Activated CD4-positive, alpha-beta T cell treated with anti-CD3 and anti-CD28 coated beads, Interleukin-2, amount 10 ng/mL, durations not matched to agents 7 days and 5 days (primary cell): Measurements from ENCODE around the gene EML3. TPM values are rescaled to one million over a fixed set of nuclear protein-coding genes. Genes with fewer than 3 reads are reported as not detected.
A peak's percentile ranks its signal among the peaks of the same experiment; 100 is the strongest.
"Not testable (repeated sequence)": the region's sequence is repeated elsewhere in the genome, so short reads cannot be mapped to it uniquely, and the experiment has no call there.

Experiments
- CTCF ChIA-PET: fragments of 350-600 bp; sonication (Branson Sonifier 250); formaldehyde crosslinking; loops from one replicate; lab custom pipeline; 2021; ENCODE audit warnings: antibody characterized with exemption; lab: Charles Lee
- POLR2A ChIA-PET: fragments of 350-600 bp; sonication (Branson Sonifier 250); formaldehyde crosslinking; loops from one replicate; lab custom pipeline; 2021; ENCODE audit warnings: antibody characterized with exemption; lab: Charles Lee
- DNase-seq: peaks from one replicate; pipeline ENCODE4 v3.0.0-alpha.2; 2020
- H3K27ac Mint-ChIP-seq: one replicate; pipeline ENCODE4 v1.8.0; 2021; ENCODE audit warnings: mild to moderate bottlenecking, moderate library complexity, mixed read lengths
- H3K27me3 Mint-ChIP-seq: one replicate; pipeline ENCODE4 v1.8.0; 2021; ENCODE audit warnings: mixed read lengths
- H3K36me3 Mint-ChIP-seq: one replicate; pipeline ENCODE4 v1.8.0; 2021; ENCODE audit warnings: low read depth, mixed read lengths
- H3K4me1 Mint-ChIP-seq: one replicate; pipeline ENCODE4 v1.8.0; 2021; ENCODE audit warnings: mixed read lengths
- H3K4me3 Mint-ChIP-seq: one replicate; pipeline ENCODE4 v1.8.0; 2021; ENCODE audit warnings: mild to moderate bottlenecking, moderate library complexity, mixed read lengths
- H3K9me3 Mint-ChIP-seq: one replicate; pipeline ENCODE4 v1.8.0; 2021; ENCODE audit warnings: mixed read lengths
- total RNA-seq, 2 experiments: library from RNA; stranded (reverse); gene quantifications; one replicate each; pipeline ENCODE4 v1.2.3, GENCODE V29; 2021

Gene EML3, protein sequence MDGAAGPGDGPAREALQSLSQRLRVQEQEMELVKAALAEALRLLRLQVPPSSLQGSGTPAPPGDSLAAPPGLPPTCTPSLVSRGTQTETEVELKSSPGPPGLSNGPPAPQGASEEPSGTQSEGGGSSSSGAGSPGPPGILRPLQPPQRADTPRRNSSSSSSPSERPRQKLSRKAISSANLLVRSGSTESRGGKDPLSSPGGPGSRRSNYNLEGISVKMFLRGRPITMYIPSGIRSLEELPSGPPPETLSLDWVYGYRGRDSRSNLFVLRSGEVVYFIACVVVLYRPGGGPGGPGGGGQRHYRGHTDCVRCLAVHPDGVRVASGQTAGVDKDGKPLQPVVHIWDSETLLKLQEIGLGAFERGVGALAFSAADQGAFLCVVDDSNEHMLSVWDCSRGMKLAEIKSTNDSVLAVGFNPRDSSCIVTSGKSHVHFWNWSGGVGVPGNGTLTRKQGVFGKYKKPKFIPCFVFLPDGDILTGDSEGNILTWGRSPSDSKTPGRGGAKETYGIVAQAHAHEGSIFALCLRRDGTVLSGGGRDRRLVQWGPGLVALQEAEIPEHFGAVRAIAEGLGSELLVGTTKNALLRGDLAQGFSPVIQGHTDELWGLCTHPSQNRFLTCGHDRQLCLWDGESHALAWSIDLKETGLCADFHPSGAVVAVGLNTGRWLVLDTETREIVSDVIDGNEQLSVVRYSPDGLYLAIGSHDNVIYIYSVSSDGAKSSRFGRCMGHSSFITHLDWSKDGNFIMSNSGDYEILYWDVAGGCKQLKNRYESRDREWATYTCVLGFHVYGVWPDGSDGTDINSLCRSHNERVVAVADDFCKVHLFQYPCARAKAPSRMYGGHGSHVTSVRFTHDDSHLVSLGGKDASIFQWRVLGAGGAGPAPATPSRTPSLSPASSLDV
- total RNA-seq: 100 to 1,000 TPM; 137 to 144 TPM

DNA sequence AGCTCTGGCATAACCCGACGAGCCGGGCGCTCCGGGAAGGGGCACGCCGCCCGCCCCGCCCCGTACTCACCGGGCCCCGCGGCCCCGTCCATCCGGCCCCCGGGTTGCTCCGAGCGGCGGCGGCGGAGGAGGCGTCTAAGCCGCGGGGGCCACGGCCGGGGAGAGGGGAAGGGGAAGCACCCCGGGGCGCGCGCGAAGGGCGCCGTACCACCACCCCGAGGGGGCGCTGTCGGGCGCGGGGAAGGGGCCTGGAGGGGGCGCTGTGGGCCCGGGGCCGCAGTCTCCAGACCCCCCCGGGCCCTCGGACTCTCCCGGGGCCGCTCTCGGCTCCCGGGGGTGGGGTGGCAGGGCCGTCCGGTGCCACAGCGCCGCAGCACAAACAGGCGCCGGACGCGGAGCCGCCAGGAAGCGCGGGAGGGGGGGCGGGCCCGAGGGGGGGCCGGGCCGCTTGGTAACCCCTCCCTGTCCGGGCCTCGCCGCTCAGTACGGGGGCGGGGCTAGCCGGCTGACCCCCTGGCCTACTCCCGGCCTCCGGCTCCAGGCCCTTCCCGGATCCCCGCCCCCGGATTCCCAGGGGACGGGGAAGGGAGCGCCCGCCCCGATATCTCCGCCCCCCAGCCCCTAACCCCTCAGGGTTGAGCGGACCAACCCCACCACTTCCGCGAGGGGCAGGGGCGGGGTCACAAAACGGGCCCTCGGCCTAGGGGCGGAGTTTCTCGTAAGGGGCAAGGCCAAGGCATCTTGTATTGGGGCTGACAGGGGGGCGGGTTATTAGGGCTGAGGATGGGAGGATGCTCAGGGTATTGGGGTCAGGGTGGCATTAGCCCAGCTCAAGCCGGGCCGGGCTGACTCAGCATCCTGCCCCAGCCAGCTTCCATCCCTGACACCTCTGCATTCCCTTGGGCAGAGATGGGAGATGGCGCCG lies at the start of gene EML3, which contains the start of gene ROM1:
Gene EML3 (minus strand): TSS at position 410 of the 925 bp plus-strand sequence. CDS start 318 bp downstream, at position 92.
Gene ROM1 (plus strand): TSS at position 892 of the 925 bp plus-strand sequence. CDS start 25 bp downstream, at position 917.
- Mint-ChIP-seq H3K4me3 (peak within 1 kb of the TSS; percentile 96), H3K9me3 (no peaks in the 10 kb centered on the region), H3K36me3 (peaks cover 45% of the 10 kb centered on the region), H3K4me1 (peaks cover 54% of the 10 kb centered on the region), H3K27ac (peak within 1 kb of the TSS; percentile 94), H3K27me3 (no peaks in the 10 kb centered on the region)
- peak; percentile 90 for DNase-seq
- ChIA-PET CTCF (interaction anchor here (0.9 to 4.5 kb wide), 21 partner anchors 9 to 269 kb away, joined by 3 to 40 read pairs (median 4); partner anchors contain the start of genes B3GAT3, BSCL2, C11orf98 and CSKMT), POLR2A (interaction anchor here (0.7 kb wide), 1 partner anchor 60 kb away, joined by 3 read pairs; no protein-coding TSS in a partner anchor)

DNA sequence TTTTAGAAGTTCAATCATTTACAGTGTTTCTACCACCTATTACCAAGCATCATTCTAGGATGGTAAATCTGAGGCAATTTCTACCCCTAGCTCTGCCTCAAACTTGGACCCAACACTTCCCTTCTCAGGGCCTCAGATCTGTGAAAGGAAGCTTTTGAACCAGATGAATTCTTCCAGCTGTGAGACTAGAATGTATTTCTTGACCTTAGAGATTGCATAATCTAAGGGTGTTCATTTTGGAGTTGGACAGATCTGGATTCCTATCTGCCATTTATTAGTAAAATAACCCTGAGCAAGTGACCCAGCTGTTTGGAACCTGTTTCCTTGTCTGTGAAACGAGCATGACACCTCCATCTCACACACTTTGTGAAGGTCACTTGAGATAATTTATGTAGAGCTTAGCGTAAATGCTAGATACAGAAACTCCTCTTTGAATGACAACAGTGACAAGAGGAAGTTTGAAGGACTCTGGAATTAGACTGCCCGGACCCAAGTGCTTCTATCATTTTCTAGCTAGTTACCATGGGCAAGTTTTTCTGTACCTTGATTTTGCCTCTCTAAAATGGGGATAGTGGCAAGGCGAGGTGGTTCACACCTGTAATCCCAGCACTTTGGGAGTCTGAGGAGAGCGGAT lies 44.3 kb upstream of the EML3 start:
- CTCF ChIA-PET: interaction anchor here (0.5 to 1.6 kb wide), 7 partner anchors 8 to 205 kb away, joined by 3 to 7 read pairs (median 4); partner anchors contain the start of genes C11orf98 and CSKMT
- no peak overlapping the region for H3K4me3 Mint-ChIP-seq
- no peaks in the 10 kb centered on the region for H3K9me3 Mint-ChIP-seq
- peaks cover 6% of the 10 kb centered on the region for H3K36me3 Mint-ChIP-seq
- H3K27me3 Mint-ChIP-seq: no peaks in the 10 kb centered on the region
- POLR2A ChIA-PET: interaction anchor here (1.3 kb wide), 1 partner anchor 8 kb away, joined by 7 read pairs; the partner anchor contains the start of genes C11orf98 and CSKMT
- peaks cover 17% of the 10 kb centered on the region for H3K4me1 Mint-ChIP-seq
- H3K27ac Mint-ChIP-seq: no peak overlapping the region
- no peak for DNase-seq

DNA sequence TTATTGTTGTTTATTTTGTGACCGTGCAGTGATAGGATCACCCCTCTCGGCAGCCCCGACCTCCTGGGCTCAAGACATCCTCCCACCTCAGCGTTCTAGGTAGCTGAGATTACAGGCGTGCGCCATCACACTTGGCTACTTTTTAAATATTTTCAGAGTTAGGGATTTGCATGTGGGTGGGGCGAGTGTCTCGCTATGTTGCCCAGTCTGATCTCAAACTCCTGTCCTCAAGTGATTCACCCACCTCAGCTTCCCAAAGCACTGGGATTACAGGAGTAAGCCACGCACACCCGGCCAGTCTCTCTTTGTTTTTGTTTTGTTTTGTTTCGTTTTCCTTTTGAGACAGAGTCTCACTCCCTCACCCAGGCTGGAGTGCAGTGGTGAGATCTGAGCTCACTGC lies 41.7 kb upstream of the EML3 start:
- H3K27ac Mint-ChIP-seq: peak overlapping the region; percentile 77
- peaks cover 27% of the 10 kb centered on the region for H3K4me1 Mint-ChIP-seq
- H3K27me3 Mint-ChIP-seq: no peaks in the 10 kb centered on the region
- H3K9me3 Mint-ChIP-seq: no peaks in the 10 kb centered on the region
- CTCF ChIA-PET: interaction anchor here (1.1 to 2.5 kb wide), 8 partner anchors 10 to 132 kb away, joined by 3 to 10 read pairs (median 5); partner anchors contain the start of genes C11orf98, CSKMT and TUT1
- peaks cover 7% of the 10 kb centered on the region for H3K36me3 Mint-ChIP-seq
- no peak for DNase-seq
- POLR2A ChIA-PET: interaction anchor here (2.4 kb wide), 1 partner anchor 11 kb away, joined by 14 read pairs; the partner anchor contains the start of genes C11orf98 and CSKMT
- H3K4me3 Mint-ChIP-seq: peak overlapping the region; percentile 91

DNA sequence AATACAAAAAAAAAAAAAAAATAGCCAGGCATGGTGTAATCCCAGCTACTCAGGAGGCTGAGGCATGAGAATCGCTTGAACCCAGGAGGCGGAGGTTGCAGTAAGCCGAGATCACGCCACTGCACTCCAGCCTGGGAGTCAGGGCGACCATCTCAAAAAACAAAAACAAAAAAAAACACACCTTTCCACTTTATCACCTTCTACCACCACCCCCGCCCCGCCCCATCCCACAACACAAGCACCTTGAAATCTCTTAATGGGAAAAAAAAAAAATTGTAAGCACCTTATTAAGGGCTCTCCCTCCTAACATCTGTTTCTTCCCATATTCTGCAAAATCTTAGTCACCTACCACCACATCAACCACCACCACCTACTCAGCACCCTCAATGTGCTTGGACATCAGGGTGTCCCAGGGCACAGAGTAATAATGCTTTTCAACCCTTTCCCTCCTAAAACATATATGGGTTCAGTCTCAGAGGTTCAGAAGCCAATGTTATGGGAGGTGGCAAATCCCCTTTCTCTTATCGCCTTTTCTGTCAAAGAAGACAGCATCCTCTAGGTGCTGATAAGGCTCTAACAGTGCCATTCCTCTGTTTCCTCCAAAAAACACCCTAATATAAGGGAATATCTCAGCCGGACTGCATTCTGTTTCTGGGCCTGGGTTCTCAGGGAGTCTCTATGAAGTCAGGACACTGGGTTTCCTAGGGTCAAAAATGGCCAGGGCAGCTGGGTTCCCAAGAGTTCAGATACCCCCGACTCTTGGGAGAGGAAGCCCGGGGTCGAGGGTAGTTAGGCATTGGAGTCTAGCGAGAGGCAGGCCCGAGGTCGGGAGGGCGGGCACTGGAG lies 39.8 kb upstream of the EML3 start:
- Mint-ChIP-seq H3K9me3 (no peaks in the 10 kb centered on the region), H3K36me3 (peaks cover 11% of the 10 kb centered on the region), H3K4me1 (peaks cover 27% of the 10 kb centered on the region), H3K4me3 (peak overlapping the region; percentile 91), H3K27me3 (no peaks in the 10 kb centered on the region), H3K27ac (peak overlapping the region; percentile 91)
- no peak for DNase-seq
- ChIA-PET CTCF (interaction anchor here (1.0 to 1.1 kb wide), 5 partner anchors 12 to 119 kb away, joined by 3 to 4 read pairs (median 3); partner anchors contain the start of genes C11orf98, CSKMT and TAF6L), POLR2A (interaction anchor here (0.6 to 1.0 kb wide), 4 partner anchors 12 to 1545 kb away, joined by 3 to 13 read pairs (median 3); partner anchors contain the start of genes C11orf98 and CSKMT)

DNA sequence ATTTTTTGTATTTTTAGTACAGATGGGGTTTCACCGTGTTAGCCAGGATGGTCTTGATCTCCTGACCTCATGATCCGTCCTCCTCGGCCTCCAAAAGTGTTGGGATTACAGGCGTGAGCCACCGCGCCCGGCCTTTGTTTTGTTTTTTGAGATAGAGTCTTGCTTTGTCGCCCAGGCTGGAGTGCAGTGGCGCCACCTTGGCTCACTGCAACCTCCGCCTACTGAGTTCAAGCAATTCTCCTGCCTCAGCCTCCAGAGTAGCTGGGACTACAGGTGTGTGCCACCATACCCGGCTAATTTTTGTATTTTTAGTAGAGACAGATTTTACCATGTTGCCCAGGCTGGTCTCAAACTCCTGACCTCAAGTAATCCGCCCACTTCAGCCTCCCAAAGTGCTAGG lies 37.7 kb upstream of the EML3 start:
- Mint-ChIP-seq H3K27ac (peak overlapping the region; percentile 66), H3K4me1 (peaks cover 38% of the 10 kb centered on the region), H3K36me3 (peaks cover 15% of the 10 kb centered on the region)
- H3K4me3 Mint-ChIP-seq, DNase-seq, H3K9me3 Mint-ChIP-seq, H3K27me3 Mint-ChIP-seq: not testable (repeated sequence)
- ChIA-PET POLR2A (interaction anchor here (0.6 kb wide), 1 partner anchor 69 kb away, joined by 3 read pairs; no protein-coding TSS in a partner anchor), CTCF (interaction anchor here (0.6 to 1.3 kb wide), 5 partner anchors 12 to 107 kb away, joined by 3 to 5 read pairs (median 3); partner anchors contain the start of genes LBHD1 and ROM1)

DNA sequence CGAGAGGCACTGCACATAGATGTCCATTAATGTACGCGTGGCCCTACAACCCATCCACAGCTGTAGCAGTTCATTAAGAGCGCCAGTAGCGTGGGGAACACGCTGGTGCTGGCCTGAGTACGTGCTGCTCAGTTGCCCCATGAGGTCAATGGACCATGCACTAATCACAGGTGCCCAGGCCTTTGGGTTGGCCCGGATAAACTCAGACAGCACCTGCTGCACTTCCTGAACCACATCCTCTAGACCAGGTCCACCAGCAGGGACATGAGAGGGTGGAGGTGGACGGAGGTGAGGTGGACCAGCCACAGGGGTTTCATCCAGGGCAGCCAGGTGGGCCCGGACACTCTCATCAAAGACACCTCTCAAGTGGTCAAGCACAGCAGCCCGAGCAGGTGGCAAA lies 36.9 kb upstream of the EML3 start:
- Mint-ChIP-seq H3K9me3 (no peaks in the 10 kb centered on the region), H3K4me1 (peaks cover 44% of the 10 kb centered on the region), H3K4me3 (no peak overlapping the region), H3K27me3 (no peaks in the 10 kb centered on the region), H3K36me3 (peaks cover 19% of the 10 kb centered on the region), H3K27ac (no peak overlapping the region)
- ChIA-PET CTCF (interaction anchor here (1.0 to 1.3 kb wide), 5 partner anchors 9 to 106 kb away, joined by 3 to 5 read pairs (median 3); partner anchors contain the start of genes ROM1 and UQCC3), POLR2A (interaction anchor here (0.6 to 0.7 kb wide), 3 partner anchors 23 to 68 kb away, joined by 3 to 5 read pairs (median 4); no protein-coding TSS in a partner anchor)
- DNase-seq: no peak

DNA sequence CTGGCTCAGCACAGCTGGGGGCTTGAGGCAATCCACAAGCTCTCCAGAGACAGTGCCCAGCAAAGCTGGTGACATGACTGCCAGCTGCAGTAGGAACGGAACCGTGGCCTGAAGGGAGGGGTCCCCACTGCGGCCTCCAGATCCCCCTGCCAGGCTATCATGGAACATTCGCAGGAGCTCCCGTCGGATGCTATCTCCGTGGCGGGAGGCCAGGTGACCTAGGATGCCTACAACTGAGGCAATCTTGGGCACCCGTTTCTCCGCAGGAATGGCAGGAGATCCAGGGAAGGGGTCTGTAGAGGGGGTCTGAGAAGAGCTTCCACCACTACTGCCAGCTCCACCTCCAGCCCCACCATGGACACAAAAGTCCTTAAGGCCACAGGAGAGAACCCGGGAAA lies 36.4 kb upstream of the EML3 start:
- Mint-ChIP-seq H3K36me3 (peaks cover 24% of the 10 kb centered on the region), H3K27me3 (no peaks in the 10 kb centered on the region), H3K9me3 (no peaks in the 10 kb centered on the region), H3K27ac (no peak overlapping the region), H3K4me1 (peaks cover 43% of the 10 kb centered on the region), H3K4me3 (no peak overlapping the region)
- ChIA-PET POLR2A (no interaction called here), CTCF (interaction anchor here (0.9 to 1.4 kb wide), 7 partner anchors 8 to 38 kb away, joined by 3 to 5 read pairs (median 4); partner anchors contain the start of genes ROM1 and UQCC3)
- DNase-seq: no peak

DNA sequence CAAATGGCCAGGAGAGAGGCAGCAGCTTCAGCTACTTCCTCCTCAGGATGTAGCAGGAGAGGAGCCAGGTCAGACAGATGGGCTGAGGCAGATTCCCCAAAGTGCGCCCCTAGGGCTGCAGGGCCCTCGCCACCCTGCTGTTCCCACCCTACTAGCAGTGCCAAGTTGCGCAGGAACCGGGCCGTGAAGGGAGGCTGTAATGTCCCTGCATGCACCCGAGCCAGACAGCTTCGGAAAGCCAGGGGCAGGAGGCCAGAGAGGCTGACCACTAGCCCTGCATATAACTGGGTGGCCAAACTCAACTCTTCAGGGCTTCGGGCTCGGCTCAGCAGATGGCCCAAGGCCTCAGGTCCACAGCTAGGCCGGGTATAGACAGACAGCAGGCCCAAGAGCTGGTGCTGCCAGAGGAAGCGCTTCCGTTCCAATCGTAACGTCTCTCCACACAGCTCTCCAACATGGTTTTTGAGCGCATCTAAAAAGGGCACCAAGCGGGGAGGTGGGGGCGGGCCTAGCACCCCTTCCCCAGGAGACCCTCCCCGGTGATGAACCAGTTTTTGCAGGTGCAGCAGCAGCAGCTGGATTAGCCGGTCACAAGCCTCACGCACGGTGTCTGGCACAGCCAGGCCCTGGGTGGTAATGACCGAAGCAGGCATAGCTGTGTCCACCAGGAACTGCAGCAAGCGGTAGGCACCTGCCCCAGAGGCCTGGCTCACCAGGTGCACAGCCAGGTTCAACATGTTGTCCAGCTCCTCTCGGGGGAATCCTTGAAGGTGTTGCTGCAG lies 35.8 kb upstream of the EML3 start:
- no peak overlapping the region for H3K4me3 Mint-ChIP-seq
- no peaks in the 10 kb centered on the region for H3K9me3 Mint-ChIP-seq
- H3K4me1 Mint-ChIP-seq: peaks cover 40% of the 10 kb centered on the region
- H3K27me3 Mint-ChIP-seq: no peaks in the 10 kb centered on the region
- peaks cover 24% of the 10 kb centered on the region for H3K36me3 Mint-ChIP-seq
- H3K27ac Mint-ChIP-seq: no peak overlapping the region
- POLR2A ChIA-PET: no interaction called here
- no peak for DNase-seq
- CTCF ChIA-PET: interaction anchor here (0.9 to 1.4 kb wide), 8 partner anchors 7 to 37 kb away, joined by 3 to 6 read pairs (median 4); partner anchors contain the start of genes C11orf98, CSKMT and UQCC3

DNA sequence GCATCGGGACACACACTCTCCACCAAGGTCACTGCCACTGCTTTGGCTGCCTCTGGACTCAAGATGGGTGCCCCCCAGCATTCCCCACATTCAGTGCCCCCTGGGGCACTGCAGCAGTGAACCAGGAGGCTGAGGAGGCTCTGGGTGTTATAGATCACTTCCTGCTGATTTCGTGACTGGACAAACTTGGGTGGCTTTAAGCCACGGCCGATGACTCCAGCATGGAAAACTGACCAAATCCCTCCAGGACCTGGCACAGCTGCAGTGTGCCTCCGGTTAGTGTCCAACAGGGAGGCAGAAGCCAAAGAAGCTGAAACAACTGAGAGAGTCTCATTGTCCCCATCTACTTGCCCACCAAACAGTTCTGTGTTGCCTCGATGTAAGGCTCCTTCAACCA lies 35.0 kb upstream of the EML3 start:
- Mint-ChIP-seq H3K27me3 (no peaks in the 10 kb centered on the region), H3K4me3 (no peak overlapping the region), H3K9me3 (no peaks in the 10 kb centered on the region), H3K4me1 (peaks cover 41% of the 10 kb centered on the region), H3K36me3 (peaks cover 30% of the 10 kb centered on the region), H3K27ac (peak overlapping the region; percentile 25)
- ChIA-PET POLR2A (no interaction called here), CTCF (interaction anchor here (1.1 to 1.4 kb wide), 3 partner anchors 17 to 24 kb away, joined by 3 to 6 read pairs (median 5); partner anchors contain the start of genes C11orf98 and CSKMT)
- DNase-seq: no peak
